Measurements from ENCODE around the gene FAP. TPM values are rescaled to one million over a fixed set of nuclear protein-coding genes. Genes with fewer than 3 reads are reported as not detected.

FAP gene
- total and polyA plus RNA-seq, 5 experiments from 2014 or later: not detected

GRCh38 chr2:162200636-162201035 lies 42.6 kb downstream of the FAP start:
- Mint-ChIP-seq H3K27ac (no peak overlapping the region), H3K9me3 (no peaks in the 10 kb centered on the region), H3K4me3 (no peak overlapping the region), H3K27me3 (peaks cover 9 to 20% (median 16%) of the 10 kb centered on the region in 5 donors), H3K36me3 (no peaks in the 10 kb centered on the region), H3K4me1 (no peaks in the 10 kb centered on the region)
- ATAC-seq: no peak
- no peak for DNase-seq
- POLR2A ChIA-PET: no interaction called here

- ATAC-seq: no peak
- no peaks in the 10 kb centered on the region for H3K4me1 Mint-ChIP-seq
- H3K27me3 Mint-ChIP-seq: peaks cover 11 to 24% (median 17%) of the 10 kb centered on the region in 5 donors
- no peak overlapping the region for H3K27ac Mint-ChIP-seq
- no peak for DNase-seq
- POLR2A ChIA-PET: no interaction called here
- H3K9me3 Mint-ChIP-seq: no peaks in the 10 kb centered on the region
- H3K4me3 Mint-ChIP-seq: no peak overlapping the region
- no peaks in the 10 kb centered on the region for H3K36me3 Mint-ChIP-seq
Measured at GRCh38 chr2:162199913-162200312, 43.3 kb downstream of the FAP start.

- DNase-seq: no peak
- Mint-ChIP-seq H3K27ac (no peak overlapping the region), H3K9me3 (no peaks in the 10 kb centered on the region), H3K27me3 (peaks cover 11 to 29% (median 20%) of the 10 kb centered on the region in 5 donors), H3K36me3 (no peaks in the 10 kb centered on the region), H3K4me1 (no peaks in the 10 kb centered on the region), H3K4me3 (no peak overlapping the region)
- POLR2A ChIA-PET: no interaction called here
- no peak for ATAC-seq
Measured at GRCh38 chr2:162198239-162198638, 45.0 kb downstream of the FAP start.

- POLR2A ChIA-PET: no interaction called here
- peaks cover 17 to 39% (median 27%) of the 10 kb centered on the region in 5 donors for H3K27me3 Mint-ChIP-seq
Measured at GRCh38 chr2:162197069-162197825, 46.0 kb downstream of the FAP start.

GRCh38 chr2:162196638-162197037 lies 46.6 kb downstream of the FAP start:
- POLR2A ChIA-PET: no interaction called here
- H3K9me3 Mint-ChIP-seq: no peaks in the 10 kb centered on the region
- no peak overlapping the region for H3K27ac Mint-ChIP-seq
- no peak for ATAC-seq
- H3K4me1 Mint-ChIP-seq: no peaks in the 10 kb centered on the region
- H3K36me3 Mint-ChIP-seq: no peaks in the 10 kb centered on the region
- DNase-seq: no peak
- H3K27me3 Mint-ChIP-seq: peaks cover 23 to 45% (median 31%) of the 10 kb centered on the region in 5 donors
- H3K4me3 Mint-ChIP-seq: no peak overlapping the region

More at GRCh38 chr2:162197069-162197825, 46.0 kb downstream of the FAP start:
- ATAC-seq (no peak), DNase-seq (no peak)
- no peaks in the 10 kb centered on the region for H3K9me3 Mint-ChIP-seq
- no peaks in the 10 kb centered on the region for H3K36me3 Mint-ChIP-seq
- H3K4me3 Mint-ChIP-seq: no peak overlapping the region
- no peaks in the 10 kb centered on the region for H3K4me1 Mint-ChIP-seq
- H3K27ac Mint-ChIP-seq: no peak overlapping the region

GRCh38 chr2:162188451-162188850 lies 54.8 kb downstream of the FAP start:
- Mint-ChIP-seq H3K4me3 (no peak overlapping the region), H3K4me1 (no peaks in the 10 kb centered on the region), H3K27me3 (peaks cover 14 to 35% (median 17%) of the 10 kb centered on the region in 5 donors), H3K36me3 (no peaks in the 10 kb centered on the region), H3K9me3 (no peaks in the 10 kb centered on the region), H3K27ac (no peak overlapping the region)
- POLR2A ChIA-PET: no interaction called here
- DNase-seq: no peak
- ATAC-seq: no peak

GRCh38 chr2:162185541-162186232 lies 57.6 kb downstream of the FAP start:
- no peak overlapping the region for H3K4me3 Mint-ChIP-seq
- POLR2A ChIA-PET: no interaction called here
- H3K27ac Mint-ChIP-seq: no peak overlapping the region
- ATAC-seq (no peak), DNase-seq (no peak)
- H3K9me3 Mint-ChIP-seq: no peaks in the 10 kb centered on the region
- no peaks in the 10 kb centered on the region for H3K4me1 Mint-ChIP-seq
- peaks cover 3 to 9% (median 5%) of the 10 kb centered on the region in 5 donors for H3K27me3 Mint-ChIP-seq
- no peaks in the 10 kb centered on the region for H3K36me3 Mint-ChIP-seq

- Mint-ChIP-seq H3K27ac (no peak overlapping the region), H3K9me3 (no peaks in the 10 kb centered on the region), H3K4me3 (no peak overlapping the region), H3K27me3 (peaks cover 1 to 10% (median 7%) of the 10 kb centered on the region in 5 donors), H3K36me3 (no peaks in the 10 kb centered on the region), H3K4me1 (no peaks in the 10 kb centered on the region)
- POLR2A ChIA-PET: no interaction called here
- DNase-seq (no peak), ATAC-seq (no peak)
Measured at GRCh38 chr2:162184821-162185450, 58.3 kb downstream of the FAP start.

GRCh38 chr2:162184359-162184758 lies 58.9 kb downstream of the FAP start:
- H3K27ac Mint-ChIP-seq: no peak overlapping the region
- peaks cover 0 to 3% (median 0%) of the 10 kb centered on the region in 3 donors for H3K36me3 Mint-ChIP-seq
- no peak overlapping the region for H3K4me3 Mint-ChIP-seq
- ATAC-seq (no peak), DNase-seq (no peak)
- POLR2A ChIA-PET: no interaction called here
- no peaks in the 10 kb centered on the region for H3K4me1 Mint-ChIP-seq
- H3K27me3 Mint-ChIP-seq: peaks cover 0 to 10% (median 9%) of the 10 kb centered on the region in 5 donors
- H3K9me3 Mint-ChIP-seq: no peaks in the 10 kb centered on the region

GRCh38 chr2:162182395-162182794 lies 60.9 kb downstream of the FAP start:
- peaks cover 6 to 16% (median 12%) of the 10 kb centered on the region in 5 donors for H3K27me3 Mint-ChIP-seq
- H3K4me3 Mint-ChIP-seq: no peak overlapping the region
- ATAC-seq: no peak
- H3K4me1 Mint-ChIP-seq: no peaks in the 10 kb centered on the region
- POLR2A ChIA-PET: no interaction called here
- no peak overlapping the region for H3K27ac Mint-ChIP-seq
- H3K9me3 Mint-ChIP-seq: no peaks in the 10 kb centered on the region
- peaks cover 0 to 5% (median 0%) of the 10 kb centered on the region in 3 donors for H3K36me3 Mint-ChIP-seq
- DNase-seq: no peak

- Mint-ChIP-seq H3K27ac (no peak overlapping the region), H3K4me3 (no peak overlapping the region), H3K27me3 (peaks cover 12 to 28% (median 17%) of the 10 kb centered on the region in 5 donors), H3K4me1 (no peaks in the 10 kb centered on the region), H3K36me3 (peaks cover 0 to 5% (median 0%) of the 10 kb centered on the region in 3 donors), H3K9me3 (no peaks in the 10 kb centered on the region)
- DNase-seq (no peak), ATAC-seq (no peak)
- POLR2A ChIA-PET: no interaction called here
Measured at GRCh38 chr2:162177301-162177700, 65.9 kb downstream of the FAP start.

- Mint-ChIP-seq H3K27ac (no peak overlapping the region), H3K4me3 (no peak overlapping the region), H3K36me3 (peaks cover 0 to 5% (median 0%) of the 10 kb centered on the region in 3 donors), H3K27me3 (peaks cover 12 to 24% (median 14%) of the 10 kb centered on the region in 5 donors), H3K9me3 (no peaks in the 10 kb centered on the region), H3K4me1 (no peaks in the 10 kb centered on the region)
- no peak for DNase-seq
- POLR2A ChIA-PET: no interaction called here
- no peak for ATAC-seq
Measured at GRCh38 chr2:162175714-162176113, 67.5 kb downstream of the FAP start.

GRCh38 chr2:162174746-162175145 lies 68.5 kb downstream of the FAP start:
- Mint-ChIP-seq H3K27ac (no peak overlapping the region), H3K36me3 (peaks cover 0 to 5% (median 0%) of the 10 kb centered on the region in 3 donors), H3K4me1 (no peaks in the 10 kb centered on the region), H3K4me3 (no peak overlapping the region), H3K9me3 (no peaks in the 10 kb centered on the region), H3K27me3 (peaks cover 7 to 21% (median 12%) of the 10 kb centered on the region in 5 donors)
- POLR2A ChIA-PET: no interaction called here
- DNase-seq: no peak
- ATAC-seq: no peak
